ENCODE measurements around the gene SGK1.
"Not testable (repeated sequence)": the region's sequence is repeated elsewhere in the genome, so short reads cannot be mapped to it uniquely, and the experiment has no call there.

SGK1 gene

GRCh38 chr6:134299236-134299635 is 18.7 kb downstream of the SGK1 start:
- Mint-ChIP-seq H3K27ac (no peak overlapping the region), H3K4me1 (ENCODE audit: low read depth) (peaks cover 7% of the 10 kb centered on the region), H3K9me3 (no peaks in the 10 kb centered on the region), H3K27me3 (no peaks in the 10 kb centered on the region), H3K4me3 (no peak overlapping the region), H3K36me3 (ENCODE audit: low read depth) (no peaks in the 10 kb centered on the region)
- no peak for DNase-seq

GRCh38 chr6:134296762-134297161 is 21.1 kb downstream of the SGK1 start:
- Mint-ChIP-seq H3K36me3 (ENCODE audit: low read depth) (no peaks in the 10 kb centered on the region), H3K4me3 (no peak overlapping the region), H3K9me3 (no peaks in the 10 kb centered on the region), H3K27ac (no peak overlapping the region), H3K27me3 (no peaks in the 10 kb centered on the region), H3K4me1 (ENCODE audit: low read depth) (peaks cover 3% of the 10 kb centered on the region)
- no peak for DNase-seq

GRCh38 chr6:134295953-134296553 is 21.9 kb downstream of the SGK1 start:
- Mint-ChIP-seq H3K36me3 (ENCODE audit: low read depth) (no peaks in the 10 kb centered on the region), H3K4me3 (no peak overlapping the region), H3K9me3 (no peaks in the 10 kb centered on the region), H3K27me3 (no peaks in the 10 kb centered on the region), H3K4me1 (ENCODE audit: low read depth) (peaks cover 3% of the 10 kb centered on the region), H3K27ac (no peak overlapping the region)
- DNase-seq, result no peak

GRCh38 chr6:134293659-134294161 is 24.2 kb downstream of the SGK1 start:
- Mint-ChIP-seq H3K4me1 (ENCODE audit: low read depth) (peaks cover 6% of the 10 kb centered on the region), H3K9me3 (no peaks in the 10 kb centered on the region), H3K4me3 (no peak overlapping the region), H3K36me3 (ENCODE audit: low read depth) (no peaks in the 10 kb centered on the region), H3K27me3 (no peaks in the 10 kb centered on the region), H3K27ac (no peak overlapping the region)
- no peak for DNase-seq

- Mint-ChIP-seq H3K36me3 (ENCODE audit: low read depth) (no peaks in the 10 kb centered on the region), H3K27me3 (no peaks in the 10 kb centered on the region), H3K9me3 (no peaks in the 10 kb centered on the region)
These were observed 26.8 kb downstream of the SGK1 start for GRCh38 chr6:134291156-134291555.

GRCh38 chr6:134289204-134289575 is 28.7 kb downstream of the SGK1 start:
- no peak for DNase-seq
- Mint-ChIP-seq H3K4me1 (ENCODE audit: low read depth) (peaks cover 23% of the 10 kb centered on the region), H3K36me3 (ENCODE audit: low read depth) (no peaks in the 10 kb centered on the region), H3K9me3 (no peaks in the 10 kb centered on the region), H3K27me3 (no peaks in the 10 kb centered on the region), H3K4me3 (peak overlapping the region; percentile 33), H3K27ac (peak overlapping the region; percentile 90)

More at GRCh38 chr6:134291156-134291555, 26.8 kb downstream of the SGK1 start:
- DNase-seq, result no peak
- Mint-ChIP-seq H3K4me3 (no peak overlapping the region), H3K27ac (no peak overlapping the region), H3K4me1 (ENCODE audit: low read depth) (peaks cover 17% of the 10 kb centered on the region)

- H3K9me3 Mint-ChIP-seq, result no peaks in the 10 kb centered on the region
- no peaks in the 10 kb centered on the region for H3K36me3 Mint-ChIP-seq (ENCODE audit: low read depth)
- H3K4me3 Mint-ChIP-seq, result peak overlapping the region; percentile 33
- no peak for DNase-seq
- H3K27me3 Mint-ChIP-seq, result no peaks in the 10 kb centered on the region
- H3K4me1 Mint-ChIP-seq (ENCODE audit: low read depth), result peaks cover 23% of the 10 kb centered on the region
- peak overlapping the region; percentile 90 for H3K27ac Mint-ChIP-seq
These were observed 29.2 kb downstream of the SGK1 start for GRCh38 chr6:134288538-134289203.

- Mint-ChIP-seq H3K36me3 (ENCODE audit: low read depth) (no peaks in the 10 kb centered on the region), H3K27me3 (no peaks in the 10 kb centered on the region), H3K4me3 (peak overlapping the region; percentile 33), H3K4me1 (ENCODE audit: low read depth) (peaks cover 23% of the 10 kb centered on the region), H3K27ac (peak overlapping the region; percentile 90), H3K9me3 (no peaks in the 10 kb centered on the region)
- no peak for DNase-seq
These were observed 29.9 kb downstream of the SGK1 start for GRCh38 chr6:134287859-134288537.

GRCh38 chr6:134282816-134283215 is 35.1 kb downstream of the SGK1 start:
- Mint-ChIP-seq H3K4me3 (no peak overlapping the region), H3K9me3 (no peaks in the 10 kb centered on the region), H3K27me3 (no peaks in the 10 kb centered on the region), H3K36me3 (ENCODE audit: low read depth) (no peaks in the 10 kb centered on the region), H3K27ac (no peak overlapping the region), H3K4me1 (ENCODE audit: low read depth) (peaks cover 13% of the 10 kb centered on the region)
- DNase-seq, result no peak

- no peak for DNase-seq
- no peaks in the 10 kb centered on the region for H3K27me3 Mint-ChIP-seq
- no peak overlapping the region for H3K4me3 Mint-ChIP-seq
- peaks cover 21% of the 10 kb centered on the region for H3K4me1 Mint-ChIP-seq (ENCODE audit: low read depth)
- H3K9me3 Mint-ChIP-seq, result no peaks in the 10 kb centered on the region
- H3K27ac Mint-ChIP-seq, result no peak overlapping the region
- no peaks in the 10 kb centered on the region for H3K36me3 Mint-ChIP-seq (ENCODE audit: low read depth)
These were observed 36.5 kb downstream of the SGK1 start for GRCh38 chr6:134281388-134281787.

GRCh38 chr6:134278000-134278399 is 39.9 kb downstream of the SGK1 start:
- H3K27ac Mint-ChIP-seq, result no peak overlapping the region
- peaks cover 25% of the 10 kb centered on the region for H3K4me1 Mint-ChIP-seq (ENCODE audit: low read depth)
- H3K9me3 Mint-ChIP-seq, result peaks cover 1% of the 10 kb centered on the region
- DNase-seq, result no peak
- no peak overlapping the region for H3K4me3 Mint-ChIP-seq
- H3K27me3 Mint-ChIP-seq, result no peaks in the 10 kb centered on the region
- H3K36me3 Mint-ChIP-seq (ENCODE audit: low read depth), result no peaks in the 10 kb centered on the region

GRCh38 chr6:134276891-134277377 is 41.0 kb downstream of the SGK1 start:
- H3K27ac Mint-ChIP-seq, result peak overlapping the region; percentile 44
- H3K9me3 Mint-ChIP-seq; H3K4me3 Mint-ChIP-seq; DNase-seq; H3K27me3 Mint-ChIP-seq; H3K36me3 Mint-ChIP-seq (ENCODE audit: low read depth): not testable (repeated sequence)
- peaks cover 33% of the 10 kb centered on the region for H3K4me1 Mint-ChIP-seq (ENCODE audit: low read depth)

- Mint-ChIP-seq H3K4me3 (no peak overlapping the region), H3K27ac (peak overlapping the region; percentile 37), H3K36me3 (ENCODE audit: low read depth) (no peaks in the 10 kb centered on the region), H3K4me1 (ENCODE audit: low read depth) (peaks cover 32% of the 10 kb centered on the region), H3K9me3 (peaks cover 2% of the 10 kb centered on the region), H3K27me3 (no peaks in the 10 kb centered on the region)
- no peak for DNase-seq
These were observed 45.5 kb downstream of the SGK1 start for GRCh38 chr6:134272374-134272773.

- Mint-ChIP-seq H3K27me3 (no peaks in the 10 kb centered on the region), H3K4me1 (ENCODE audit: low read depth) (peaks cover 13% of the 10 kb centered on the region), H3K4me3 (no peak overlapping the region), H3K36me3 (ENCODE audit: low read depth) (no peaks in the 10 kb centered on the region), H3K27ac (no peak overlapping the region), H3K9me3 (peaks cover under 1% of the 10 kb centered on the region)
- DNase-seq, result no peak
These were observed 50.0 kb downstream of the SGK1 start for GRCh38 chr6:134267917-134268361.

GRCh38 chr6:134266776-134267175 is 51.1 kb downstream of the SGK1 start:
- Mint-ChIP-seq H3K27ac (no peak overlapping the region), H3K9me3 (no peaks in the 10 kb centered on the region), H3K4me1 (ENCODE audit: low read depth) (peaks cover 5% of the 10 kb centered on the region), H3K27me3 (no peaks in the 10 kb centered on the region), H3K4me3 (no peak overlapping the region), H3K36me3 (ENCODE audit: low read depth) (no peaks in the 10 kb centered on the region)
- DNase-seq, result no peak

Measured in activated T-cell treated with anti-CD3 and anti-CD28 coated beads, Interleukin-2, amount 50 U/mL, for 24 hours (primary cell).